Astrocyte (in vitro differentiated cells and primary cell): ENCODE results near the gene KIF25. TPM values are rescaled to one million over a fixed set of nuclear protein-coding genes. Genes with fewer than 3 reads are reported as not detected.

Source experiments
- DNase-seq: peaks from one replicate; pipeline ENCODE4 v3.0.0-alpha.2; 2010; ENCODE audit warnings: low read depth
- FAIRE-seq: peaks from 2 replicates; lab custom pipeline; 2011; peaks lifted over from hg19 to GRCh38; lab: Jason Lieb, UNC
- H2AFZ ChIP-seq: 2 replicates; pipeline ENCODE4 v1.6.0; 2012; ENCODE audit warnings: low read depth, low read length, inconsistent platforms
- H3K27ac ChIP-seq: 2 replicates; pipeline ENCODE4 v1.5.1; 2011; ENCODE audit warnings: low read depth, low read length, inconsistent platforms
- H3K27me3 ChIP-seq: 2 replicates; pipeline ENCODE4 v1.6.0; 2011; ENCODE audit warnings: low read length, inconsistent platforms; ENCODE audit not compliant: insufficient read depth
- H3K36me3 ChIP-seq: 2 replicates; pipeline ENCODE4 v1.5.1; 2011; ENCODE audit warnings: low read length, inconsistent platforms; ENCODE audit not compliant: insufficient read depth
- H3K4me1 ChIP-seq: 2 replicates; pipeline ENCODE4 v1.5.1; 2011; ENCODE audit warnings: low read length, inconsistent platforms; ENCODE audit not compliant: insufficient read depth
- H3K4me2 ChIP-seq: 2 replicates; pipeline ENCODE4 v1.6.0; 2012; ENCODE audit warnings: low read length, inconsistent platforms
- H3K4me3 ChIP-seq: 2 replicates; pipeline ENCODE4 v1.5.1; 2011; ENCODE audit warnings: low read depth, mild to moderate bottlenecking, low read length, inconsistent platforms; ENCODE audit not compliant: insufficient read depth
- H3K79me2 ChIP-seq: 2 replicates; pipeline ENCODE4 v1.6.0; 2012; ENCODE audit warnings: mild to moderate bottlenecking, low read length, inconsistent platforms; ENCODE audit not compliant: insufficient read depth
- H3K9ac ChIP-seq: 2 replicates; pipeline ENCODE4 v1.6.0; 2012; ENCODE audit warnings: mild to moderate bottlenecking, low read length, inconsistent platforms
- H3K9me3 ChIP-seq: 2 replicates; pipeline ENCODE4 v1.5.1; 2012; ENCODE audit warnings: low read depth, mild to moderate bottlenecking, low read length, inconsistent platforms; ENCODE audit not compliant: insufficient read depth
- H4K20me1 ChIP-seq: 2 replicates; pipeline ENCODE4 v1.6.0; 2012; ENCODE audit warnings: low read length, inconsistent platforms; ENCODE audit not compliant: insufficient read depth
- H3K27ac Mint-ChIP-seq: one replicate; pipeline ENCODE4 v1.8.0; 2021; ENCODE audit warnings: mild to moderate bottlenecking, mixed read lengths; ENCODE audit not compliant: unreplicated experiment
- H3K27me3 Mint-ChIP-seq: one replicate; pipeline ENCODE4 v1.8.0; 2021; ENCODE audit warnings: low read depth, mixed read lengths; ENCODE audit not compliant: unreplicated experiment
- H3K36me3 Mint-ChIP-seq: one replicate; pipeline ENCODE4 v1.8.0; 2021; ENCODE audit warnings: low read depth, mixed read lengths; ENCODE audit not compliant: unreplicated experiment
- H3K4me1 Mint-ChIP-seq: one replicate; pipeline ENCODE4 v1.8.0; 2021; ENCODE audit warnings: low read depth, mixed read lengths; ENCODE audit not compliant: unreplicated experiment
- H3K4me3 Mint-ChIP-seq: one replicate; pipeline ENCODE4 v1.8.0; 2021; ENCODE audit warnings: mild to moderate bottlenecking, moderate library complexity, mixed read lengths; ENCODE audit not compliant: unreplicated experiment
- H3K9me3 Mint-ChIP-seq: one replicate; pipeline ENCODE4 v1.8.0; 2021; ENCODE audit warnings: mild to moderate bottlenecking, mixed read lengths; ENCODE audit not compliant: unreplicated experiment
- EZH2 ChIP-seq: IDR thresholded peaks from 2 replicates; pipeline ENCODE4 v1.6.1; 2012; ENCODE audit warnings: mild to moderate bottlenecking, low read length, inconsistent platforms; ENCODE audit not compliant: insufficient read depth
- total RNA-seq: library from RNA; stranded (reverse); gene quantifications from 2 replicates; pipeline ENCODE4 v1.2.1, GENCODE V29; 2021
- TF ChIP-seq, protein P1 (sequence below): IDR thresholded peaks from 2 replicates; pipeline ENCODE4 v1.5.1; 2011; ENCODE audit warnings: low read depth, mild to moderate bottlenecking, inconsistent platforms, low read length, moderate library complexity; ENCODE audit not compliant: insufficient read depth

Gene KIF25
- total RNA-seq, 1 donor from 2014 or later, result not detected

DNA sequence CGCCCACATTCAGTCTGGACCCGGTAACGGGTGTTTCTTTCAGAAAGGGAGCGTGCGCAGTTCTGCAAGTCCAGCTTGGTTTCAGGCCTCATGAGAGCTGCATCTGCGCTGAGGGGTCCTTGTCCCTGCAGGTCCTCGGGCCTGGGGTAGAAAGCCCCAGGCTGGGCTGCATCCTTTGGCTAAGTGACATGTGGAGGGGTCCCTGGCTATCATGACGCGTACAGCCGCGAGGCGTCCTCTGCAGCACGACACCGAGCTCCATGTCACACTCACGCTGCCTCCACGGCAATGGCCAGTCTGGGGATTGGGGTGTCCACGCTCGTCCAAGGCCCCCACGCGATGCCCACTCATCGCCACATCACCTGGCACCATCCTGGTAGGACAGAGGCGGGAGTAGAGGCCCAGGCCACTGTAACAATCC, 1.7 kb upstream of the KIF25 start:
- Histone ChIP-seq H2AFZ (no peak overlapping the region), H3K27me3 (peaks cover 12% of the 10 kb centered on the region), H4K20me1 (no peaks in the 10 kb centered on the region), H3K4me2 (no peak overlapping the region), H3K4me1 (no peaks in the 10 kb centered on the region), H3K36me3 (no peaks in the 10 kb centered on the region), H3K9ac (no peak overlapping the region), H3K4me3 (no peak overlapping the region), H3K27ac (no peak overlapping the region), H3K79me2 (no peaks in the 10 kb centered on the region), H3K9me3 (no peaks in the 10 kb centered on the region)
- Mint-ChIP-seq H3K9me3 (no peaks in the 10 kb centered on the region), H3K27ac (no peak overlapping the region), H3K27me3 (peaks cover 21% of the 10 kb centered on the region), H3K4me3 (no peak overlapping the region), H3K36me3 (no peaks in the 10 kb centered on the region), H3K4me1 (peaks cover 4% of the 10 kb centered on the region)
- TF ChIP-seq EZH2, result no peak
- TF ChIP-seq, protein P1, sequence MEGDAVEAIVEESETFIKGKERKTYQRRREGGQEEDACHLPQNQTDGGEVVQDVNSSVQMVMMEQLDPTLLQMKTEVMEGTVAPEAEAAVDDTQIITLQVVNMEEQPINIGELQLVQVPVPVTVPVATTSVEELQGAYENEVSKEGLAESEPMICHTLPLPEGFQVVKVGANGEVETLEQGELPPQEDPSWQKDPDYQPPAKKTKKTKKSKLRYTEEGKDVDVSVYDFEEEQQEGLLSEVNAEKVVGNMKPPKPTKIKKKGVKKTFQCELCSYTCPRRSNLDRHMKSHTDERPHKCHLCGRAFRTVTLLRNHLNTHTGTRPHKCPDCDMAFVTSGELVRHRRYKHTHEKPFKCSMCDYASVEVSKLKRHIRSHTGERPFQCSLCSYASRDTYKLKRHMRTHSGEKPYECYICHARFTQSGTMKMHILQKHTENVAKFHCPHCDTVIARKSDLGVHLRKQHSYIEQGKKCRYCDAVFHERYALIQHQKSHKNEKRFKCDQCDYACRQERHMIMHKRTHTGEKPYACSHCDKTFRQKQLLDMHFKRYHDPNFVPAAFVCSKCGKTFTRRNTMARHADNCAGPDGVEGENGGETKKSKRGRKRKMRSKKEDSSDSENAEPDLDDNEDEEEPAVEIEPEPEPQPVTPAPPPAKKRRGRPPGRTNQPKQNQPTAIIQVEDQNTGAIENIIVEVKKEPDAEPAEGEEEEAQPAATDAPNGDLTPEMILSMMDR, result no peak
- DNase-seq (no peak), FAIRE-seq (no peak)

DNA sequence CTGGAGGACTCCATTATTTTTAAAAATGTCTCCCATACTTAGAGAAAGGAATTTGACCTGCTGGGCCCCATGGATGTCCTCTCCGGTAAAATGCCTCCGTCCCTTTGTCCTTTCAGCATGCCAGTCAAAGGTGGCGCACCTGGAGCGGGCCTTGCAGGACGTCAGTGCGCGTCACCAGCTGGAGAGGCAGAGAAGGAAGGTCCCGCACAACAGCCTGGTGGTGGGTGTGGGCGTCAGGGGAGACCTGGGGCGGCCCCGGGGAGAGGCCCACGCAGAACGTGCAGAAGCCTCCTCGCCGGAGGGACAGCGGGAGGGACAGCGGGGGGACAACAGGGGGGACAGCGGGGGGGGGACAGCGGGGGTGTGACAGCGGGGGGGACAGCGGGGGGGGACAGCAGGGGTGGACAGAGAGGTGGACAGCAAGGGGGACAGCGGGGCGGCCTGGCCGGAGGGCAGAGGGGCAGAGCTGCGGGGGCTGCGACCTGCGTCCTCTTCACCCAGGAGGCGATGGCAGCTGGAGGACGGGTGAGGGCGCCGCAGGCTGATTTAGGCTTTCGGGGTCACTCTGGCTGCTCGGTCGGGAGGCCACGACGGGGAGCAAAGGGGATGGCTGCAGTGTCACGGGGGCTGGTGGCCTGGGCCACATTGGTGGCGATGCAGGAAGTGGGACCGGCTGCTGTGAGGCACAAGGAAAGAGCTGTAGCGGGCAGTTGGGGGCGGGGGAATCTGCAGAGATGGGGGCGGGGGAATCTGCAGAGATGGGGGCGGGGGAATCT, 859 bp upstream of the KIF25 start:
- FAIRE-seq, result no peak
- Mint-ChIP-seq H3K4me1 (peaks cover 4% of the 10 kb centered on the region), H3K27me3 (peaks cover 26% of the 10 kb centered on the region), H3K9me3 (no peaks in the 10 kb centered on the region), H3K36me3 (no peaks in the 10 kb centered on the region), H3K4me3 (no peak overlapping the region), H3K27ac (no peak overlapping the region)
- H3K9me3 ChIP-seq, result no peaks in the 10 kb centered on the region
- no peak overlapping the region for H3K9ac ChIP-seq
- no peak overlapping the region for H3K4me3 ChIP-seq
- TF ChIP-seq EZH2, result no peak
- TF ChIP-seq, protein P1, result no peak
- H3K79me2 ChIP-seq, result no peaks in the 10 kb centered on the region
- H3K36me3 ChIP-seq, result no peaks in the 10 kb centered on the region
- H3K4me2 ChIP-seq, result no peak overlapping the region
- H3K27me3 ChIP-seq, result peaks cover 12% of the 10 kb centered on the region
- no peak overlapping the region for H3K27ac ChIP-seq
- no peak for DNase-seq
- H3K4me1 ChIP-seq, result no peaks in the 10 kb centered on the region
- no peaks in the 10 kb centered on the region for H4K20me1 ChIP-seq
- no peak overlapping the region for H2AFZ ChIP-seq

DNA sequence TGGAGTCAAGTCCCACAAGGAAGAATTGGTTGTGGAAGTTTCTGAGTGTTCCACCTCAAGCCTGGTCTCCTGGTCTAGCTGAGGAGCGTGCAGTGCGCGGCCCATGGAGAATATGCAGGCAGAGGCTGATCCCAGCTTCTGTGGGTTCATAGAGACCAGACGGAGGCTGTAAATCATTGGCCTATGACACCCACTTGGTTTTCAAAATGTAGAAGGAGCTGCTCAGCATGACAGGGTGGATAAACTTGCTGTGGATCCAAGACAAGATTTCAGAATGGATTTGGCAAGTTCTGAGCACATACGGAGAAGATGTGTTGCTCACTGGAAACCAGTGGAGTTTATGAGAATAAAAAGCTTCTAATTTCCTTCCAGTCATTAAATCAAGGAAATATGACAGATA, 744 bp downstream of the KIF25 start:
- Mint-ChIP-seq H3K27me3 (peaks cover 26% of the 10 kb centered on the region), H3K27ac (no peak overlapping the region), H3K9me3 (no peaks in the 10 kb centered on the region), H3K4me1 (peaks cover 4% of the 10 kb centered on the region), H3K36me3 (no peaks in the 10 kb centered on the region), H3K4me3 (no peak overlapping the region)
- no peak overlapping the region for H3K4me3 ChIP-seq
- no peak overlapping the region for H3K9ac ChIP-seq
- no peak overlapping the region for H3K4me2 ChIP-seq
- no peaks in the 10 kb centered on the region for H3K9me3 ChIP-seq
- H3K4me1 ChIP-seq, result peaks cover 4% of the 10 kb centered on the region
- H2AFZ ChIP-seq, result no peak overlapping the region
- peaks cover 12% of the 10 kb centered on the region for H3K27me3 ChIP-seq
- FAIRE-seq, result no peak
- H3K27ac ChIP-seq, result no peak overlapping the region
- H3K36me3 ChIP-seq, result no peaks in the 10 kb centered on the region
- H3K79me2 ChIP-seq, result no peaks in the 10 kb centered on the region
- no peaks in the 10 kb centered on the region for H4K20me1 ChIP-seq
- TF ChIP-seq, protein P1, result no peak
- no peak for TF ChIP-seq EZH2
- DNase-seq, result no peak
